DMS 273 (cell line): ENCODE results near the gene ABR.
"Not testable (repeated sequence)": the region's sequence is repeated elsewhere in the genome, so short reads cannot be mapped to it uniquely, and the experiment has no call there.

Experiments
- DNase-seq: peaks from one replicate; lab custom pipeline; 2025; ENCODE audit not compliant: unreplicated experiment; lab: John Stamatoyannopoulos, UW

ABR gene

DNA sequence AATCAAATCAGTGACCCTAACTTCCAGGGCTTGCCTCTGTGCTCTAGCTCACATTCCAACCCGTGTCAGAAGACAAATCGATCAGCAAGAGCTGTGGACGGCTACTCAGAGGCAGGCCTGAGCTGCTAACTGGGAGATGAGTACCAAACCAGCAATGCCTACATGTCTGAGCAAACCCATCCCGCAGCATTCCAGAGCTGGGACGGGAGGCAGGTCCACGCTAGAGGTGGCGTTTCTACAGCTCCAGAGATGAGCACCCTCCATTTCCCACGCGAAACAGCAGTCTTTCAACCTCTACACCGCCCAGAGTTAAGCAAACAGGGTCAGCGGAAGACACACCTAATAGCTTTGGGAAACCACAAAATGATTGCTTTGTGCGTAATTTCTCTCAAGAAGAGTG lies 206.7 kb downstream of the ABR start:
- DNase-seq: no peak

DNA sequence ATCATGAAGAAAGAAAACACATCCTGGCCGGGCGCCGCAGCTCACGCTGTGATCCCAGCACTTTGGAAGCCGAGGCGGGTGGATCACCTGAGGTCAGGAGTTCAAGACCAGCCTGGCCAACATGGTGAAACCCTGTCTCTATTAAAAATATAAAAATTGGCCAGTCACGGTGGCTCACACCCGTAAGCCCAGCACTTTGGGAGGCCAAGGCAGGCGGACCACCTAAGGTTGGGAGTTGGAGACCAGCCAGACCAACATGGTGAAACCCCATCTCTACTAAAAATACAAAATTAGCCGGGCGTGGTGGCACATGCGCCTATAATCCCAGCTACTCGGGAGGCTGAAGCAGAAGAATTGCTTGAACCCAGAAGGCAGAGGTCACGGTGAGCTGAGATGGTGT lies 207.9 kb downstream of the ABR start:
- DNase-seq: not testable (repeated sequence)

- no peak for DNase-seq
These were observed 209.4 kb downstream of the ABR start for GRCh38 chr17:970364-970763.

GRCh38 chr17:969811-970355 lies 209.9 kb downstream of the ABR start:
- DNase-seq: no peak

- DNase-seq: no peak
These were observed 210.7 kb downstream of the ABR start for GRCh38 chr17:968812-969730.

GRCh38 chr17:967122-967521 lies 212.7 kb downstream of the ABR start:
- DNase-seq: no peak

GRCh38 chr17:965311-965989 lies 214.3 kb downstream of the ABR start:
- no peak for DNase-seq

DNA sequence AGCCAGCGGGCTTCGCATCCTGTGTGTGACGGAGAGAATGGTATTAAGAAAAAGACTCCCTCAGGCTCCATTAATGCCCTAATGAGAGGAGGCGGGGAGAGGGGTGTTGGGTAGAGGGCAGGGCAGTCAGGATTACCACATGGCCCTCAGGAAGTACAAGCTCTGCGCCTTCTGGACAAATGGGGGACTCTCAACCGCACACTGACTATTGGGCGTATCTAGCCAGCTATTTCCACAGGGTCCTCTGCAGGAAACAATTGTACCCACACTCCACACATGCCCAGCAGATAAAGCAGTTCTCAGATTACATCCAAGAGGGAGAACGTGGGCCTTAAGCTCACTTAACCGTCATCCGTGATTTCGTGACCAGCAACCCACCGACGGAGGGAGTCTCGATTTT lies 214.9 kb downstream of the ABR start:
- DNase-seq: no peak

GRCh38 chr17:962670-963069 lies 217.1 kb downstream of the ABR start:
- DNase-seq: no peak

DNA sequence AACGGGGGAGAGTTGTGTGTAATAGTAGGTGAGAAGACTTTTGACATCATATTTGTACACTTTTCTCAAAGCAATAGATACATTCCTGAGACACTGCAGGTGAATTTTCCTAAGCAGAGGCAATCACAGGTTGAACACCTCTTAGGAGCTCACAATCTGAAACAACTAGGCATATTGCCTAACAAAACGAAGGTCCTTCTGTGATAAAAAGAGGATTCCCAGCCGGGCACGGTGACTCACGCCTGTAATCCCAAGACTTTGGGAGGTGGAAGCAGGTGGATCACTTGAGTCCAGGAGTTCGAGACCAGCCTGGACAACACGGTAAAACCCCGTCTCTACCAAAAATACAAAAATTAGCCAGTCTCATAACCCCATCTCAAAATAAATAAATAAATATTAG lies 217.6 kb downstream of the ABR start:
- no peak for DNase-seq

GRCh38 chr17:958712-959451 lies 220.9 kb downstream of the ABR start:
- no peak for DNase-seq

- DNase-seq: no peak
These were observed 221.8 kb downstream of the ABR start for GRCh38 chr17:957856-958421.

DNA sequence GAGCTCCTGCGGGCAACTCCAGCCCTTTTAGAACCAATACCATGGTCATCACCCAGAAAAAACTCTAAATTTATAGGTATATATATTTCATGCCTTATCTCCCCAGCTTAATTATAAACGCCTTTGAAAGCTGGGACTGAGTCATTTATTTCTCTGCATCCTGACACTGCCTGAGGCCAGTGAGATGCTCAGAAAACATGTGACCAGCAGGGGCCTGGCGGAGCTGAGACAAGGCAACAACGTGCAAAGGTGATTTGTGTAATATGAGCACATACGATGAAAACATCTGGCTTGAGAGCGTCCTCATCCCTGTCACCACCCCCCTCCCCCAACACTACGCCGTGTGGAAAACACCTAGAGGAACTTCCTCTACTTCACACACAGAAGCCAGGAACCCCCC lies 222.9 kb downstream of the ABR start:
- no peak for DNase-seq

GRCh38 chr17:954431-955164 lies 225.2 kb downstream of the ABR start:
- no peak for DNase-seq

GRCh38 chr17:953767-954166 lies 226.0 kb downstream of the ABR start:
- no peak for DNase-seq
